AG10803 (cell line): ENCODE measurements around the gene MPL.

Experiments used
- DNase-seq: peaks from one replicate; pipeline ENCODE4 v3.0.0; 2010; ENCODE audit warnings: low read depth
- H3K4me3 ChIP-seq: 2 replicates; pipeline ENCODE4 v1.5.1; 2011; ENCODE audit warnings: mild to moderate bottlenecking, low read length, control low read depth
- CTCF ChIP-seq: conservative IDR thresholded peaks from 2 replicates; pipeline ENCODE4 v1.5.1; 2011; ENCODE audit warnings: mild to moderate bottlenecking, low read length, control low read depth, inconsistent platforms

The MPL gene

GRCh38 chr1:43325381-43325780, 12.2 kb upstream of the MPL start:
- no peak for TF ChIP-seq CTCF
- DNase-seq = no peak
- H3K4me3 ChIP-seq = no peak overlapping the region

- DNase-seq = peak; percentile 74
- no peak for TF ChIP-seq CTCF
- H3K4me3 ChIP-seq = no peak overlapping the region
Observed at GRCh38 chr1:43327549-43328292, 9.9 kb upstream of the MPL start.

- no peak overlapping the region for H3K4me3 ChIP-seq
- DNase-seq = peak; percentile 47
- TF ChIP-seq CTCF = no peak
Observed at GRCh38 chr1:43329995-43330751, 7.4 kb upstream of the MPL start.

- DNase-seq = no peak
- H3K4me3 ChIP-seq = no peak overlapping the region
- no peak for TF ChIP-seq CTCF
Observed at GRCh38 chr1:43331688-43332087, 5.9 kb upstream of the MPL start.

- no peak for DNase-seq
- no peak for TF ChIP-seq CTCF
- no peak overlapping the region for H3K4me3 ChIP-seq
Observed at GRCh38 chr1:43334453-43335205, 3.0 kb upstream of the MPL start.

- no peak overlapping the region for H3K4me3 ChIP-seq
- no peak for TF ChIP-seq CTCF
- no peak for DNase-seq
Observed at GRCh38 chr1:43338001-43338400, 383 bp downstream of the MPL start.
